HUDEP-2 (cell line): ENCODE data around the gene CASZ1.

ENCODE experiments used
- DNase-seq, 76 experiments: peaks; one replicate each; lab custom pipeline; 2025; ENCODE audit not compliant: unreplicated experiment in 76 of 76; lab: John Stamatoyannopoulos, UW

Gene CASZ1

GRCh38 chr1:10825592-10825991 is 29.1 kb upstream of the CASZ1 start:
- DNase-seq, result no peak

- DNase-seq, result no peak
Observed at GRCh38 chr1:10824821-10825540, 28.5 kb upstream of the CASZ1 start.

DNA sequence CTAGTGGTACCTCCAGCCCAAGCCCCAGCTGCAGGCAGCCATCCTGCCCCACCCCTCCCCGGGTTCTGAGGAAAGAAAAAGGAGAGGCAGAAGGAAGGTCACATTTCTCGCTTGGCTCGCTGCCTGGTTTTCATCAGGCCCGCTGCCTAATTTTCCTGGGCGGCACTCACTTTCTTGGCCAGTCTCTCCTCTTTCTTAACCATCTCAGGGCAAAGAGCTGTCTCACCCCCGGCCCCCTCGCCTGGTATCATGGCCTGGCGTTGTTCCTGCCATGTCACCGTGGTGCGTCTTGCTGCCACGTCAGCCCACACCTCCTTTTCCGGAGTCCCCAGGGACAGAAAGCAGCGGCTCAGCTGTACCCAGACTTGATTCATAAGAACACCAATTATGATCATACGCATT is 26.6 kb upstream of the CASZ1 start:
- no peak for DNase-seq

DNA sequence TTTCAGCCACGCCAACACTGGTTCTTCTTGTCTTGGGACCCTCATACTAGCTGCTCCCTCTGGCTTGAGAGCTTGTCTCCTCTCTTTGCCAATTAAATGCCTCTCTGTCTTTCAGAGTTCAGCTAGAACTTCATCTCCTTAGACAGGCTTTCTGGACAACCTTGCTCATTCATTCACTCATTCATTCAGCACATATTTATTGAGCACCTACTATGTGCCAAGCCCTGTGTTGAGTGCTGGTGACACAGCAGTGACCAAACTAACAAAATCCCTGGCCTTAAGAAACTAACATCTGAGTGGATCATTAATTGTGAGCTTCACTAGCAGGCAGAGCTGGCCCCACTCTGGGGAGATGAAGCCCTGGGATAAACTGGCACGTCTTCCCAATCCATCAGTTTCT is 24.9 kb upstream of the CASZ1 start:
- DNase-seq, result no peak

GRCh38 chr1:10820422-10820821 is 24.0 kb upstream of the CASZ1 start:
- DNase-seq, result no peak

DNA sequence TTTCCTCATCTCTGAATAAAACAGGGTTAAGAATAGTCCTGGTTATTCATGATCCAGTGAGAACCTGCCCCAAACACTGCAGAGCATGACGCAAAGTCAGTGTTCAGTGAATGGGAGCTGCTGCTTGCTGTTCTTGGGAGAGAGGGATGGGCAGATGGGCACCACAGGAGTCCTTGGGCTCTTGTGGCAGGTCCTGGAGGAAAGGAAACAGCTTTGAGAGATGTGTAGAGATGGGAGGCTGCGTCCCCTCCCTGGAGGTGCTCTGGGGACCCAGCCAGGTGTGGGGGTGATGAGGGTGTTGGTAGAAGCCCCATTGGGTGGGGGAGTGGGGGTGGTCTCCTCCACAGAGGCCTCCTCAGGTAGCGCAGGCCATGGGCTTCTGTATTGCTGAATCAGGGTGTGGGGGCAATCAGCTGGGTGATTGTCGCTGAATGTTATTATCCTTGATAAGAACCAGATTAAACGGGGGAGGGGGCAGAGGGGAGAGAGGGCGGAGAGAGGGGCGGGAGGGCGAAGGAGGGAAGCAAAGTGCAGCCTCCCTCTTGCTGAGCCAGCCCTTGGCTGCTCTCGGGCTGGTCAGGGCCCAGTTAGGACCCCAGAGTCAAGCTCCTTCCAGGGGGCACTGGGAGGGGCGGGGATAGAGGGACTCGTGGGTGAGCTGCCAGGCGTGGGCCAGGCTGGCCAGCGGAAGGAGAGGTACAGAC is 22.9 kb upstream of the CASZ1 start:
- DNase-seq, result no peak

DNA sequence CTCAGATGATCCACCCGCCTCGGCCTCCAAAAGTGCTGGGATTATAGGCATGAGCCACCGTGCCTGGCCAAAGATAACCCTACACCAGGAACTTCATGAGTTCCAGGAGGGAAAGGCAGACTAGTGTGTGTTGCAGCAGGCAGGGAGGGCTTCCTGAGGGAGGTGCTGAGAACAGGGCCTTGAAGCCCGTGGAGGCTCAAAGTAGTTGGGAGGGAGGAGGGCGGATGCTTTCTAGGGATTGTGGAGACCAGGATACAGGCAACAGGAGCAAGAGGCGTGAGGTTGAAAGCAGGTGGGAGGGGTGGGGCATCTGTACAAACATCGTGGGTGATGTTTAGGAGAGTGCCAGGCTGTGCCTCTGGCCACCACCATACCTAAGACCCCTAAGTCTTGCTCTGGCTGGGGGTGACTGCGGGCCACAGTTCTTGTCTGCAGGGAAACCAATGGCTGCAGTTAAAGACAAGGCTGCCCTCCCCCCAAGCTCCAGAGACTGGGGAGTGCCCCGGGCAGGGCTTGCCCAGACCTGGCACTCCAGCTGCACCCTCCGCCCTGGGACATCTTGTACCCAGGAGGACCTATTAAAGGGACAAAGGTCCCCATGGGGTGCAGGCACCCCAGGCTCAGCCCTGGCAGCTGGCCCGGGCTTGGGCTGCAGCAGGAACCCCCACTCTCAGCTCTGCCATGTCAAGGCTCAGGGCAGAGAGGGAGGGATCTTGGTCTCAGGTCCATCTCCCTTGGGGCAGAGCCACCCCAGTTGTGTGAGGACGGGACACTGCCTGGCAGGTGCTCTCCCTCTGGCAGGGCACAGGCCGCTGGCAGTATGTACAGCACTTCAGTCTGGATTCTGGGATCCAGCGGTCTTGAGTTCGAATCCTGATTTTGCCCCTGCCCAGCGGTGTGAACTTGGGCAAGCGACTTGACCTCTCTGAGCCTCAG is 22.1 kb upstream of the CASZ1 start:
- no peak for DNase-seq

GRCh38 chr1:10816743-10817369 is 20.4 kb upstream of the CASZ1 start:
- DNase-seq, result no peak

DNA sequence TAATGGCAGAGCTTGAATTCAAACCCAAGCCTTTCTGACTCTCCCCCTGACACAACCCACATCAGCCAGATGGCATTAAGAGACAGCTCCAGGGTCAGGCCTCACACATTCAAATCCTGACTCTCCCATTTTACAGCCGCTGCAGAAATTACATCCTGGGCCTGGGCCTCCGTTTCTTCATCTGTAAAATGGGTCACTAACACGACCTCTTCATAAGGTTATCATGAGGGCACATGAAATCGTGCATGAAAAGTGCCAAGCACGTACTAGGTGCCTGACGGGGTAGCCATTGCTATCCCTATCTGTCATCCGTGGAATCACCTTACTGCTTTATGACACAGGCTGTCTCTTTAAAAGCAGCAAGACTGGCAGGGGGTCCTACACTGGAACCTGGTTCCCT is 19.8 kb upstream of the CASZ1 start:
- DNase-seq, result no peak

GRCh38 chr1:10815858-10816195 is 19.4 kb upstream of the CASZ1 start:
- no peak for DNase-seq

DNA sequence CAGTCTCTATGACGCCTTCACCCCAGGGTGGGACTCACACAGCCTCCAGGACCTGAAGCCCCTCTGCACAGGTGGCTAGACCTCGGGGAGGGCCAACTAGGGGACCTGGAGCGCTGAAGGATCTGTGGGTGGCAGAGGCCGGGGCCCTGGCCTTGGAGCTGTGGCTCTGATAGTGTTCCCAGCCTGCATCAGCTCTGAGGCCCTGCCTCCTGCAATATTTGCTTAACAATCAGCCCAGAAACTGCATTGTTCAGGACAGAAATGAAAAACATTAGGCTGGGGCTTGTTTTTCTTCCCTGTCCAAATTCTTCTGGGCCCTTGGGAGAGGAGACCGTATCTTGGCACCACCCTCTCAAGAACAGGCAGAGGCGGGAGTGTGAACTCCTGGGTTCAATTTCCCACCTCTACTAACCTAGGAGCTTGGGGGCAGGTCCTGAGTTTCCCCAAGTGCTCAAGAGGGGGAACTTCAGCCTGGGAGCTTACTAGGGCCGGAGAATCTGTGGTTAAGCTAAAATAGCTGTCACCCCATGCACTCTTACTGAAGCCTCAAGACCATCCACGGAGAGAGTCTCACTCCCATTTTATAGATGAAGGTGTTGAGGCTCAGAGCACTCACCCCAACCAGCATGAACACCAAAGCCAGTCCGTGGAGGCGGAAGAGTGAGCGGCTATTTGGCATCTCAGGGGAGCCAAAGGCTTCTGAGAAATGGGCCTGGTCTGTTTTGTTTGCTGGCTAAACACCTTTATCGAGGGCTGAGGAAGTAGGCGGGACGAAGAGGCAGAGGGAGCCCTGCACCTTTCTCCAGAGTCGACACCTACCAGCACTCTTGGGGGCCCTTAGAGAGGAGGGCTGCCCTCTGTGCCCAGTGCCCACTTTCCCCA is 18.8 kb upstream of the CASZ1 start:
- no peak for DNase-seq

DNA sequence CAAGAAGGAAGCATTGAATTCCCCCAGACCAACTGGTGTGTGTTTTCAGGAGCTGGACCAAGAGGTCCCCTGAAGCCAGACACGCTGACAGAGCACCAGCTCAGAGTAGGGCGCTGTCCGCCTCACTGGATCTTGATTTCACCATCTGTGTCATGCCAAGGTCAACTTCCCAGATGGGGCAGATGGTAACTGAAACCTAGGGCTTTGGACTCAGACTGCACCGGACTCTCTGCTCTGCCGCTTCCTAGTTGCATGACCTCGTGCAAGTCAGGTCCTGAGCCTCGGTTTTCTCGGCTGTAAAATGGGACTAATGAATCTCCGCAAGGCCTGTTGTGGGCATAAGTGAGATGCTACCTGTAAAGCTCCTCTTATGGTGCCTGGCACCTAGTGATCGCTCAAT is 17.9 kb upstream of the CASZ1 start:
- no peak for DNase-seq

GRCh38 chr1:10813799-10814198 is 17.4 kb upstream of the CASZ1 start:
- DNase-seq, result no peak

GRCh38 chr1:10812387-10812915 is 16.0 kb upstream of the CASZ1 start:
- DNase-seq, result no peak

DNA sequence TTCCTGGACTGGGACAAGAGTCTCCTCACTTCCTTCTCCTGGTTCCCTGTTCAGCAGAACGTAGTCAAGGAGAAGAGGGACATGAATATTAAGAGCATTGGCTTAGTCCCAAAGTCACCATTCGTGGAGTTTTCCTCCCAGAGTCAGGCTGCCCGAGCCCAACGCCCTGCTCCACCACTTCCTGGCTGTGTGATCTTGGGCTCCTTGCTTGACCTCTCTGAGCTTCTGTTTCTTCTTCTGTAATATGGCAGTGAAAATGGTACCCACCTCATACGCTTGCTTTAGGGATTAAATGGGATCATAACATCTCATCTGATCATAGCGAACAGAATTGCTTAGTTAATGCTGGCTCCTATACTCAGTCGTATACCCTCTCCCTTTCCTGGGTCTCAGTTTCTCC is 12.0 kb upstream of the CASZ1 start:
- no peak for DNase-seq

DNA sequence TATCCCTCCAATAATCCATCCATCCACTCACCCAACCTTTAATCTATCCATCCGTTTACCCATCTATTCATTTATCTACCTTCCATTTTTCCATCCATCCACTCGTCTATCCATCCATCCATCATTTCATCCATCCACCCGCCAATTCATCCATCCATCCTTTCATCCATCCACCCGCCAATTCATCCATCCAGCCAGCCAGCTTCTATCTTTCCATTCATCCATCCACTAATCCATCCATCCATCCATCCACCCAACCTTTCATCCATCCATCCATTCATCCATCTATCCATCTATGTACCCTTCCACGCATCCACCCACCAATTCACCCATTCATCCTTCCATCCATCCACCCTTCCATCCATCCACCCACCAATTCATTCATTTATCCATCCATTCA is 10.5 kb upstream of the CASZ1 start:
- DNase-seq, result no peak

GRCh38 chr1:10803971-10804820 is 7.8 kb upstream of the CASZ1 start:
- DNase-seq, result no peak

GRCh38 chr1:10802944-10803715 is 6.7 kb upstream of the CASZ1 start:
- DNase-seq, result no peak
